Measurements from ENCODE around the gene TUBB4B. TPM values are rescaled to one million over a fixed set of nuclear protein-coding genes. Genes with fewer than 3 reads are reported as not detected.

The TUBB4B gene
- polyA plus RNA-seq, 1 of the 3 experiments (the other 2 are of a cell fraction): 508 TPM

DNA sequence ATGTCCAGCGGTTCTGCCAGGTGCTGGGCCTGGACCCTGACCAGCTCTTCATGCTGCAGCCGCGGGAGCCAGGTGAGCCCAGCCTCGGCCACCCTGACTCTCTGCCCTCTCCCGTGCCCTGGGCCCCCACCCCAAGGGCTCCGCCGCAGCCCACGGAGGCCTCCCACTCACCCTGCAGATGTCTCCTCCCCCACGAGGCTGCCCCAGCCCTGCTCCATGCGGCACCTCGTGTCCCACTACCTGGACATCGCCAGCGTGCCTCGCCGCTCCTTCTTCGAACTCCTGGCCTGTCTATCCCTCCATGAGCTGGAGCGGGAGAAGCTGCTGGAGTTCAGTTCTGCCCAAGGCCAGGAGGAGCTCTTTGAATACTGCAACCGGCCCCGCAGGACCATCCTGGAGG lies 26.5 kb upstream of the TUBB4B start:
- Histone ChIP-seq H3K9ac (no peak overlapping the region), H3K79me2 (ENCODE audit: insufficient read depth) (no peaks in the 10 kb centered on the region), H3F3A (replicated peaks; ENCODE audit: insufficient read depth) (no peaks in the 10 kb centered on the region), H3K4me2 (no peak overlapping the region), H3K27me3 (ENCODE audit: insufficient read depth) (no peaks in the 10 kb centered on the region), H3K36me3 (replicated peaks in 1 of 2; ENCODE audit: control insufficient read depth in 1 of 2, insufficient read depth in 2 of 2, low read length in 1 of 2) (peaks cover 0 to 14% of the 10 kb centered on the region in 2 experiments), H3K9me2 (no peaks in the 10 kb centered on the region), H3K4me1 (ENCODE audit: control insufficient read depth in 1 of 2, insufficient read depth in 2 of 2, low read depth in 1 of 2, low read length in 1 of 2) (0 out of 4 replicates have a peak, but pooled peaks cover 0 to 5% of the 10 kb centered on the region in 2 experiments), H3K4me3 (ENCODE audit: low read depth in 2 of 2, low read length in 1 of 2) (no peak overlapping the region), H3K9me3 (no peaks in the 10 kb centered on the region), H2AFZ (ENCODE audit: low read depth) (no peak overlapping the region), H3K27ac (ENCODE audit: low read depth in 2 of 2, low read length in 1 of 2) (no peak overlapping the region), H4K20me1 (ENCODE audit: insufficient read depth) (no peaks in the 10 kb centered on the region)
- no peak for DNase-seq
- ChIA-PET POLR2A (interaction anchor here (1.3 to 1.9 kb wide), 2 partner anchors 14 to 26 kb away, joined by 3 to 6 read pairs; partner anchors contain the start of genes TPRN and TUBB4B), CTCF (interaction anchor here (1.9 kb wide), 1 partner anchor 12 kb away, joined by 6 read pairs; the partner anchor contains the start of gene RNF224)
- 95% methylated on average over 18 of the region's 19 CpGs for WGBS (ENCODE audit: low lambda C conversion rate)
- TF ChIP-seq, protein P1, sequence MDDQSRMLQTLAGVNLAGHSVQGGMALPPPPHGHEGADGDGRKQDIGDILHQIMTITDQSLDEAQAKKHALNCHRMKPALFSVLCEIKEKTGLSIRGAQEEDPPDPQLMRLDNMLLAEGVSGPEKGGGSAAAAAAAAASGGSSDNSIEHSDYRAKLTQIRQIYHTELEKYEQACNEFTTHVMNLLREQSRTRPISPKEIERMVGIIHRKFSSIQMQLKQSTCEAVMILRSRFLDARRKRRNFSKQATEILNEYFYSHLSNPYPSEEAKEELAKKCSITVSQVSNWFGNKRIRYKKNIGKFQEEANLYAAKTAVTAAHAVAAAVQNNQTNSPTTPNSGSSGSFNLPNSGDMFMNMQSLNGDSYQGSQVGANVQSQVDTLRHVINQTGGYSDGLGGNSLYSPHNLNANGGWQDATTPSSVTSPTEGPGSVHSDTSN (IDR thresholded peaks at IDR 0.05): no peak
- TF ChIP-seq RCOR1 (IDR thresholded peaks at IDR 0.05; ENCODE audit: low read length): no peak
- no peak for TF ChIP-seq FOSL2 (IDR thresholded peaks at IDR 0.05; ENCODE audit: borderline replicate concordance, low read depth)
- TF ChIP-seq GATA2 (CRISPR knock-in tag; IDR thresholded peaks at IDR 0.05): no peak
- no peak for TF ChIP-seq POLR2AphosphoS5 (IDR thresholded peaks at IDR 0.05; ENCODE audit: low read depth, low read length)
- TF ChIP-seq TAF1 (IDR thresholded peaks at IDR 0.05; ENCODE audit: borderline replicate concordance, low read depth, low read length): no peak
- TF ChIP-seq FOXJ3 (CRISPR knock-in tag; IDR thresholded peaks at IDR 0.05): no peak
- TF ChIP-seq, protein P2, sequence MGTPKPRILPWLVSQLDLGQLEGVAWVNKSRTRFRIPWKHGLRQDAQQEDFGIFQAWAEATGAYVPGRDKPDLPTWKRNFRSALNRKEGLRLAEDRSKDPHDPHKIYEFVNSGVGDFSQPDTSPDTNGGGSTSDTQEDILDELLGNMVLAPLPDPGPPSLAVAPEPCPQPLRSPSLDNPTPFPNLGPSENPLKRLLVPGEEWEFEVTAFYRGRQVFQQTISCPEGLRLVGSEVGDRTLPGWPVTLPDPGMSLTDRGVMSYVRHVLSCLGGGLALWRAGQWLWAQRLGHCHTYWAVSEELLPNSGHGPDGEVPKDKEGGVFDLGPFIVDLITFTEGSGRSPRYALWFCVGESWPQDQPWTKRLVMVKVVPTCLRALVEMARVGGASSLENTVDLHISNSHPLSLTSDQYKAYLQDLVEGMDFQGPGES (IDR thresholded peaks at IDR 0.05; ENCODE audit: low read depth, low read length): no peak
- no peak for TF ChIP-seq REST (IDR thresholded peaks at IDR 0.05; ENCODE audit: low read depth, low read length)
- TF ChIP-seq ELF1 (IDR thresholded peaks at IDR 0.05): no peak
- no peak for TF ChIP-seq YY1 (IDR thresholded peaks at IDR 0.05; ENCODE audit: low read depth)
- no peak for TF ChIP-seq MAX (IDR thresholded peaks at IDR 0.05; ENCODE audit: low read depth)
- TF ChIP-seq TEAD4 (IDR thresholded peaks at IDR 0.05; ENCODE audit: borderline replicate concordance, insufficient read depth): no peak
- no peak for TF ChIP-seq CTCF (IDR thresholded peaks at IDR 0.05)
- TF ChIP-seq GABPA (IDR thresholded peaks at IDR 0.05; ENCODE audit: low read depth): no peak

Data from SK-N-SH (cell line).